ENCODE measurements around the gene SH3PXD2A.
A peak's percentile ranks its signal among the peaks of the same experiment; 100 is the strongest.

Gene SH3PXD2A

GRCh38 chr10:103617602-103618385 lies 237.6 kb downstream of the SH3PXD2A start:
- Histone ChIP-seq H3K27ac (ENCODE audit: insufficient read depth in 1 of 2, low read depth in 1 of 2, low read length in 2 of 2, poor library complexity in 1 of 2, severe bottlenecking in 2 of 2) (peak overlapping the region in 1 of 2 experiments; percentile 45), H3K36me3 (ENCODE audit: control insufficient read depth in 4 of 4, insufficient read depth in 4 of 4, low read length in 3 of 4) (peaks cover 2 to 15% (median 5%) of the 10 kb centered on the region in 4 experiments), H3K4me1 (ENCODE audit: control extremely low read depth in 1 of 4, control insufficient read depth in 4 of 4, insufficient read depth in 4 of 4, low read length in 3 of 4) (peaks cover 0 to 7% (median 1%) of the 10 kb centered on the region in 4 experiments), H3K27me3 (replicated peaks in 2 of 5; ENCODE audit: control insufficient read depth in 4 of 5, insufficient read depth in 5 of 5, low read length in 4 of 5) (no peaks in the 10 kb centered on the region), H3K9me3 (ENCODE audit: control extremely low read depth in 1 of 5, control insufficient read depth in 4 of 5, insufficient read depth in 2 of 5, low read depth in 1 of 5, low read length in 4 of 5) (no peaks in the 10 kb centered on the region), H3K4me3 (ENCODE audit: control insufficient read depth in 1 of 7, extremely low read depth in 1 of 7, insufficient read depth in 4 of 7, low read depth in 2 of 7, low read length in 6 of 7) (no peak overlapping the region)
- ChIA-PET POLR2A (no interaction called here), CTCF (interaction anchor here (0.6 to 3.4 kb wide), 4 partner anchors 20 to 68 kb away, joined by 3 to 13 read pairs (median 4); no protein-coding TSS in a partner anchor)
- WGBS (ENCODE audit: insufficient coverage) = 97% methylated on average over 9 of the region's 13 CpGs
- no peak for DNase-seq

DNA sequence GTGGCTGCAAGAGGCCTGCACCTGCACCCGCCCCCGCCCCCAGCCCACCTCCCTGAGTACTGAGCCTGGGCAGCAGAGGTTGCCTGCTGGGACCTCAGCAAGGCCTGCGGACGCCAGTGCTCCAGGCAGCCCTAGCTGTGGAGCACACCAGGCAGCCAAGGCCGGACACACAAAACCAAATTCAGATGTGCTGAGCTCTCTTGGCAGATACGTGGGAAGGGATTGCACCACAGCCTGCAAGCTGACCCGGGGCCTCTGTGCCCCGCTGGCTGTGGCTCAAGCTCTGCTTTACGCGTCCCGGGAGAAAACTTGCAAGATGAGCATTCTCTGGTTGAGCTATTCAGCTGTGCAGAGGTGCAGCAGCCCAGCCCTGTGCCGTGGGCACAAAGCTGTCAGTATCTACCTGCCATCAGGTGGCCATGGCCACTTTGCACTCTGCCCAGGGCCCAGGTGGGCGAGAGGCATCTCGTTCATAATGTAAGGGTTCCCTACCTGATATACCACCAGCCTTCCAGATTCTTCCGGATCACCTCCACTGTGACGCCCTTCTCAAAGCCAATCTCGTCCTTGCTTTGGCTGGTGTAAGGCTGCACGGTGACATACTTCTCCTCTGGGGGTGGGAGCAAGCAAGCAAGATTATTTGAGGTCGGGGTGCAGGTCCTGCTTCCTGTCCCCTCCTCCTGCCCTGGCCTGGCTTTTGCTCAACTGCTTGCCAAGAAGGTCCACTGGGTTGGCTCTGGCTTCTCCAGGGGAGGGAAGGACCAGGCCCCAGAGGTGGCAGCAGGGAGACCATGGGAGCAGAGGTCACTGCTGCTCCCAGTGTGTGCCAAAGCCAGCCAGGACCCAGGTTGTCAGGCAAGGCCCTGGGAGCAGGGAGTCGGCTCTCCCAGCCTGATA lies 238.4 kb downstream of the SH3PXD2A start:
- no peak for DNase-seq
- 96% methylated on average over 12 of the region's 20 CpGs for WGBS (ENCODE audit: insufficient coverage)
- POLR2A ChIA-PET = no interaction called here
- H3K27ac ChIP-seq (ENCODE audit: insufficient read depth in 1 of 2, low read depth in 1 of 2, low read length in 2 of 2, poor library complexity in 1 of 2, severe bottlenecking in 2 of 2) = no peak overlapping the region
- H3K4me3 ChIP-seq (ENCODE audit: control insufficient read depth in 1 of 7, extremely low read depth in 1 of 7, insufficient read depth in 4 of 7, low read depth in 2 of 7, low read length in 6 of 7) = no peak overlapping the region
- H3K27me3 ChIP-seq (replicated peaks in 2 of 5; ENCODE audit: control insufficient read depth in 4 of 5, insufficient read depth in 5 of 5, low read length in 4 of 5) = no peaks in the 10 kb centered on the region
- H3K36me3 ChIP-seq (ENCODE audit: control insufficient read depth in 4 of 4, insufficient read depth in 4 of 4, low read length in 3 of 4) = peaks cover 2 to 18% (median 6%) of the 10 kb centered on the region in 4 experiments
- CTCF ChIA-PET = interaction anchor here (0.8 kb wide), 1 partner anchor 24 kb away, joined by 3 read pairs; no protein-coding TSS in a partner anchor
- peaks cover 0 to 7% (median 1%) of the 10 kb centered on the region in 4 experiments for H3K4me1 ChIP-seq (ENCODE audit: control extremely low read depth in 1 of 4, control insufficient read depth in 4 of 4, insufficient read depth in 4 of 4, low read length in 3 of 4)
- H3K9me3 ChIP-seq (ENCODE audit: control extremely low read depth in 1 of 5, control insufficient read depth in 4 of 5, insufficient read depth in 2 of 5, low read depth in 1 of 5, low read length in 4 of 5) = no peaks in the 10 kb centered on the region

DNA sequence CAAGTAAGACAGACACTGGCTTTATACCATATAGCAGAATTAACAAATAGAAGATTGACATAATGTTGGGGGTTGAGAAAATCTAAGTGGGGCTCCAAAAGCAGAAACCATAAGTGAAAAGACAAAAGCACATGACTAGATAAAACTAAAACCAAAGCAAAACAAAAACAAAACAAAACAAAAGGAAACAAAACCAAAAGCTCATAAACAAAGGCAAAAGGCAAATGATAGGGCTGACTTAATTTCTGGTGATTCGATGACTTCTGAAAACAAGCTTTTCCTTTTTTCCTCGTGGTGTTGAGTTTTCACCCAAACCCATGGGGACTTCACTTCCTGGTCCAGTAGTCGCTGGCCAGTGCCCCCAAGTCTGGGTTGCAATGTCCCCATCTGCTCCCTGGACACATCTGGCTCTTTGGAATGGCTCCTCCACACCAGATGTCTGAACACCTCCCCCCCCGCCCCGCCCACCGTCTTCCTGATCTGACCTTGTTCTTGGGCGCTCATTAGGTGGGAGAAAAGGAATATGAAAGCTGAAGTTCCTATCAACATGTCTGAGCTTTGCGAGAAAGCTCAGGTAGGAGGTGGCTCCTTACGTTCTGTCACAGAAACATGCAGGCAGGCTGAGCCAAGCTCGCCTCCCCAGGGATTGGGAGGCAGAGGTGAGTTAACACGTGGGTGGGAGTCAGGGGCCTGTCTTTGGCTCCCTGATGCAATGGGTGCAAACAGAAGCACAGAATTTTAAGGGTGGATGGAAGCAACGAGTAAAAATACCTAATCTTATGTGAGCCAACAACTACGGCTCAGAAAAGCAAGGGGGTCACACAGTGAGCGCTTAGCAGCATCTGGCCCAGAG lies 240.8 kb downstream of the SH3PXD2A start:
- peaks cover 0 to 7% (median 1%) of the 10 kb centered on the region in 4 experiments for H3K4me1 ChIP-seq (ENCODE audit: control extremely low read depth in 1 of 4, control insufficient read depth in 4 of 4, insufficient read depth in 4 of 4, low read length in 3 of 4)
- peaks cover 2 to 14% (median 11%) of the 10 kb centered on the region in 4 experiments for H3K36me3 ChIP-seq (ENCODE audit: control insufficient read depth in 4 of 4, insufficient read depth in 4 of 4, low read length in 3 of 4)
- no peak overlapping the region for H3K27ac ChIP-seq (ENCODE audit: insufficient read depth in 1 of 2, low read depth in 1 of 2, low read length in 2 of 2, poor library complexity in 1 of 2, severe bottlenecking in 2 of 2)
- ChIA-PET POLR2A (no interaction called here), CTCF (interaction anchor here (1.1 to 2.3 kb wide), 7 partner anchors 9 to 72 kb away, joined by 3 to 12 read pairs (median 5); no protein-coding TSS in a partner anchor)
- no peaks in the 10 kb centered on the region for H3K27me3 ChIP-seq (replicated peaks in 2 of 5; ENCODE audit: control insufficient read depth in 4 of 5, insufficient read depth in 5 of 5, low read length in 4 of 5)
- H3K4me3 ChIP-seq (ENCODE audit: control insufficient read depth in 1 of 7, extremely low read depth in 1 of 7, insufficient read depth in 4 of 7, low read depth in 2 of 7, low read length in 6 of 7) = no peak overlapping the region
- DNase-seq = no peak
- WGBS (ENCODE audit: insufficient coverage) = 98% methylated on average over 11 of the region's 14 CpGs
- no peaks in the 10 kb centered on the region for H3K9me3 ChIP-seq (ENCODE audit: control extremely low read depth in 1 of 5, control insufficient read depth in 4 of 5, insufficient read depth in 2 of 5, low read depth in 1 of 5, low read length in 4 of 5)

DNA sequence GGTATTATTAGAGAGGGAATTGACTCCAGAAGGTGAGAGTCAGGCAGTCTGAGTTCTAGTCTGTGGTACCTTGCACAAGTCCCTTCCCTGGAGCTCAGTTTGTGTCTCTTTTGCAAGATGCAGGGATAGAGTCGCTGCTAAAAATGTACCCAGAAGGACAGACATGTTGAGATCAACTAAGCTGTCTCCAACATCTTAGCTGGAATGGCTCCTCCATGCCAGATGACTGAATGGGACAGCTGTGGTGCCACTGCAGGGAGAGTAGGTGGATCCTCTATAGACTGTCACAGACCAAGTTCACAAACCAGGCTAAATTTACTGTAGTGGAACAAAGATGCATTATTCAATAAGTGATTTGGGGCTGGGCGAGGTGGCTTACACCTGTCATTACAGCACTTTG lies 241.8 kb downstream of the SH3PXD2A start:
- no peak for DNase-seq
- peaks cover 0 to under 1% (median under 1%) of the 10 kb centered on the region in 4 experiments for H3K4me1 ChIP-seq (ENCODE audit: control extremely low read depth in 1 of 4, control insufficient read depth in 4 of 4, insufficient read depth in 4 of 4, low read length in 3 of 4)
- ChIA-PET CTCF (interaction anchor here (0.6 to 2.3 kb wide), 5 partner anchors 8 to 73 kb away, joined by 3 to 12 read pairs (median 5); no protein-coding TSS in a partner anchor), POLR2A (no interaction called here)
- H3K36me3 ChIP-seq (ENCODE audit: control insufficient read depth in 4 of 4, insufficient read depth in 4 of 4, low read length in 3 of 4) = peaks cover 2 to 14% (median 8%) of the 10 kb centered on the region in 4 experiments
- H3K9me3 ChIP-seq (ENCODE audit: control extremely low read depth in 1 of 5, control insufficient read depth in 4 of 5, insufficient read depth in 2 of 5, low read depth in 1 of 5, low read length in 4 of 5) = no peaks in the 10 kb centered on the region
- no peak overlapping the region for H3K4me3 ChIP-seq (ENCODE audit: control insufficient read depth in 1 of 7, extremely low read depth in 1 of 7, insufficient read depth in 4 of 7, low read depth in 2 of 7, low read length in 6 of 7)
- no peaks in the 10 kb centered on the region for H3K27me3 ChIP-seq (replicated peaks in 2 of 5; ENCODE audit: control insufficient read depth in 4 of 5, insufficient read depth in 5 of 5, low read length in 4 of 5)
- H3K27ac ChIP-seq (ENCODE audit: insufficient read depth in 1 of 2, low read depth in 1 of 2, low read length in 2 of 2, poor library complexity in 1 of 2, severe bottlenecking in 2 of 2) = no peak overlapping the region
- WGBS (ENCODE audit: insufficient coverage) = 100% methylated on average over 1 of the region's 2 CpGs

DNA sequence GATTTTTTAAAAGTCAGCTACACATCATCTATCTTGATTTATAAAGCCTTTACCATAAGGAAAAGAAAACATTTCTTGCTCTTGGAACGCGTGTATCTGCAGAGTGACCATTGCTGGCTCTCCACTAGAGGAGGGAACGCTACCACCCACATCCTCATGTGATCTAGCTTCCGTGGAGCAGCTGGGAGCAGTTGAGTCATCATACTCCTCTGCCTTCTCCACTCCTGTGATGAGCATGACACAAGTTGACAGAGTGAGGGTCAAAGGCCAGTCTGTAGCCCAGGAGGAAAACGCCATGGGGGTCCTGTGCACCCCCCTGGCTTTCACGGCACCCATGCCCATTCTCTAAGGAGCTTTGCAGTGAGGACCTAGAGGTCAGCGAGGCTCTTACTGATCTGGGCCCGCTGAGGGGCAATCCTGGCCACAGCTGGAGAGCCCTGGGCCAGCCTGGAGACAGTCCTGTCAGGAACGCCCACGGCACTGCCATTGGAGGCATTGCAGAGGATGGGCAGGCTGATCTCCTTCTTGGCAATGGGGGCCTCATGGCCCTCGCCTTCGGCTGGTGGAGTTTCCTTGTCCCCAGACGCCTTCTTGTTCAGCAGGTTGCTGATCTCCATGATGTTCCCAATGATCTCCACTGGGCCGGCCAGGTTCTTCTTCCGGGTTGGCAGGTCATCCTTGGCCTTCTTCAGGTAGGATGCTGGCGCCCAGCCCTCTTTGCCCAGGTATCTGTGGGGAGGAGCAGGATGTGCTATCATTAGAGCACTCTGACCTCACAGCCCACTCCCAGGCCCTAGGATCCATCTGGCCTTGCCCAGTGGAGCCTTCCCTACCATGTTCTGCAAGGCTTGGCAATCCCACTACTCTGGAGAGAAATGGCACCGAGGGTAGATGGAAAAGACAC lies 242.7 kb downstream of the SH3PXD2A start:
- CTCF ChIA-PET = interaction anchor here (1.0 to 1.8 kb wide), 7 partner anchors 13 to 130 kb away, joined by 3 to 10 read pairs (median 7); no protein-coding TSS in a partner anchor
- H3K4me3 ChIP-seq (ENCODE audit: control insufficient read depth in 1 of 7, extremely low read depth in 1 of 7, insufficient read depth in 4 of 7, low read depth in 2 of 7, low read length in 6 of 7) = no peak overlapping the region
- H3K27me3 ChIP-seq (replicated peaks in 2 of 5; ENCODE audit: control insufficient read depth in 4 of 5, insufficient read depth in 5 of 5, low read length in 4 of 5) = no peaks in the 10 kb centered on the region
- H3K27ac ChIP-seq (ENCODE audit: insufficient read depth in 1 of 2, low read depth in 1 of 2, low read length in 2 of 2, poor library complexity in 1 of 2, severe bottlenecking in 2 of 2) = no peak overlapping the region
- no peaks in the 10 kb centered on the region for H3K9me3 ChIP-seq (ENCODE audit: control extremely low read depth in 1 of 5, control insufficient read depth in 4 of 5, insufficient read depth in 2 of 5, low read depth in 1 of 5, low read length in 4 of 5)
- no peaks in the 10 kb centered on the region for H3K4me1 ChIP-seq (ENCODE audit: control extremely low read depth in 1 of 4, control insufficient read depth in 4 of 4, insufficient read depth in 4 of 4, low read length in 3 of 4)
- peaks cover 2 to 14% (median 8%) of the 10 kb centered on the region in 4 experiments for H3K36me3 ChIP-seq (ENCODE audit: control insufficient read depth in 4 of 4, insufficient read depth in 4 of 4, low read length in 3 of 4)
- 97% methylated on average over 13 of the region's 17 CpGs for WGBS (ENCODE audit: insufficient coverage)
- POLR2A ChIA-PET = no interaction called here
- DNase-seq = no peak

Data from common myeloid progenitor, CD34-positive (primary cell).